ENCODE measurements around the gene PPEF2.
"Not testable (repeated sequence)": the region's sequence is repeated elsewhere in the genome, so short reads cannot be mapped to it uniquely, and the experiment has no call there.

The PPEF2 gene

GRCh38 chr4:75902352-75902751 lies at the start of gene PPEF2:
Gene PPEF2 (minus strand): TSS chr4:75902452. CDS start chr4:75896325, 6,127 bp downstream.
- no peak for DNase-seq

DNA sequence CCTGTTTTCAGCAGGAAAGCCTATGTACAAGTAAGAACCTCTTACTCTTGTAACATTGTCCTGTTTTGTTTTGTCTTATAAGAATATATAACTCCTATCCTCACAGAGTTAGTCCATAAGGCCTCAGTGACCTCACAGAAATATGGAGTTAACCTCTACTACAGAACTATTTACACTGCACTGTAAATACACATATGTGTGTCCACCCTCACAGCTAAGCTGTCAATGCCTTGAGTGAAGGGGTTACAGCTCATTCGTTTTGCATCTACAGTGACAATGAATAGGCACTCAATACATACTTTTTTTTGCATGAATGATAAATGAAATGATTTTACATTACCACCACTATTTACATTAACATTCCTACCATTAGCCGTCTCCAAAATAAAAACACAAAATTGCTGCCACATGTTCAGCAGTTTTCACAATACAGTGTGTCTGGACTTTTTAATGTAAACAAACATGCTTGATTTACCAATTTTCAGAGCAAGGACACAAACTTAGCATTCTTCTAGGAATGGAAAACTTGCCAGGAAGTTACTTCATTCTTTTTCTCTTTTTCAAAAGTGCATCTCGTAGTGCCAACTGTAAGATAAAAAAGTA lies 48.1 kb upstream of the PPEF2 start:
- no peak for DNase-seq

DNA sequence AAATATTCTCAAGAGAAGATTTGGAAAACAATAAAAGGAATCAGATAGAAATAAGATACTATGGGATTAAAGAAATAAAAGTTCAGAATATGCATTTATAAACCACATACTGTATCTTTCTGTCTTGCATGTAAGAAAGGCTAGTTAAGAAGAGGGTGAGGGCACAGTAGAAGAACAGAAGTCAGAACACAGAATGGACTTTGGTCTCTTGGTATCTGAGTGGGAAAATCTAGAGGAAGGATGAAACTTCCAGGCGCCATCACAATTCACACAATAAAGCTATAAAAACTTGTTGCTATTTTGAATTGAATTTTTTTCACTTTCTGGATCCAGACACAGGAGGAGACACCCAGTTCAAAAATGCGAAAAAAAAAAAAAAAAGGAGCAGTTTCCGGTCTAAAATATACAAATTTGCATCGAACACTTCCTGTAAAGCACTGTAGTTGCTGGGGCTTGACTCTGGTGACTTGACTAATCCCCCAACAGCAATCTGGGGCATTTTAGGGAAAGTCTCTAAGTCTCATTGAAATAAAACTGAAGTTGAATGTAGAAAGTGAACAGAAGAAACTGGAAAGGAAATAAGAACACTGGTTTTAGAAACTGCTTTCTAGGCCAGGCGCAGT lies 46.7 kb upstream of the PPEF2 start:
- DNase-seq, result no peak

DNA sequence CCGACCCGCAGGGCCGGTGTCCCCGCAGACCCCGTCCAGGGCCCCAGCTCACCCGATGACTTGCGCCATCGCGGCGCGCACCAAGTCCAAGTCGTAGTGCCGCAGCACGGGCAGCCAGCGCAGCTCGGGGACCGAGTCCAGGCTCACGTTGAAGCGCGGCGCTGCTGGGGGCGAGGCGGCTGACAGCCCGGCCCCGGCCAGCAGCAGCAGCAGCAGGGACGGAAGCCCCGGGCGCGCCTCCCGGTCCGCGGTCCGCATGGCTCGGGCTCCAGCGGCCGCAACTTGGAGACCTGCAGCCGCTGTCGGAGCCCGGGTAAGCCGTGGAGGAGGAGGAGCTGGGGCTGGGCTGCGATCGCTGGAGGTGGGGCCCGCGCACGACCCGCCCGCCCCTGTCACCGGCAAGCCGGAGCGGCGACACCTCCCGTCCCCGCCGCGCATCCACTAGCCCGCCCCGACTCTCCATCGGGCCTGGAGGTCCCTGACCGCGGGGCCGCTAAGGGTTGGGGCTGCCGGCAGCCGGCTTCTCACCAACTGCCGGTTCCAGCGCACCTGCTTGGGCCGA lies 38.5 kb upstream of the PPEF2 start, which contains the start of gene NAAA:
NAAA (minus strand) TSS at position 322 of the 562 bp plus-strand sequence; CDS start at position 258, 64 bp downstream.
- DNase-seq, result peak; percentile 42

DNA sequence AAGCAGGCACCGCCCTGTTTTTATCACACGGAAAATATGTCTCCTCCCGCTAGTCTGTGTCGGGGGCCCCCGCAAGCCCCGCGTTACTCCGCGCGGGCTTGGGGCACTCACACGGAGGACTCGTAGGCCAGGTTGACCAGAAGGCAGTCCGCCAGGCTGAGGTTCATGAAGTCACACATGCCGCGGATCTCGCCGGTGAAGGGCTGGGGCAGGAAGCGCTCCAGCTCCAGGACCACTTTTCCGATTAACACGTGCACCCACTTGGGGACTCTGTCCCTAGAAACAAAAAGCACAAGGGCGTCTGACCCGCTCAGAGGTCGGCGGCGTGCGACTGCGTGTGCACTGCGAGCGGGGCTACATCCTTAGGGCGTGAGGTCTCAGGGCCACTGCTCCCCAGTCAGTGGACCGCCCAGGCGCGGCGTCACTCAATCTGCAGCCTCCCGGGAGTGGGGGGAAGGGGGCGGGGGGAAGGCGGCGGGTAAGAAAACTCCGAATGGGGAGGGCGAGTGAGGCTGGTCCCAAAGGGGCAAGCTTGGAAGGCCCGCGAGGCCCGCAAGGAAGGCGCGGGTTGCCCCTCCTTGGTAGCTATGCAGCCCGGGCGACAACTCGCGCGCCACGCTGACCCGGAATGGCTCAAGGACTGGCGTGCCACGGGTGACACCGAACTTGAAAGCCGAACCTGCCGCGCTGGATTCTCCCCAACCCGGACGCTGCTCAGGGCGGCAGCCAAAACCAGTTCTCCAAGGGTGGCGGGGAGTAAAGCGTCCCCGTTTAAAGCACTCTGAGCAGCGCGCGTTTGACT lies 37.8 kb upstream of the PPEF2 start:
- DNase-seq, result no peak

DNA sequence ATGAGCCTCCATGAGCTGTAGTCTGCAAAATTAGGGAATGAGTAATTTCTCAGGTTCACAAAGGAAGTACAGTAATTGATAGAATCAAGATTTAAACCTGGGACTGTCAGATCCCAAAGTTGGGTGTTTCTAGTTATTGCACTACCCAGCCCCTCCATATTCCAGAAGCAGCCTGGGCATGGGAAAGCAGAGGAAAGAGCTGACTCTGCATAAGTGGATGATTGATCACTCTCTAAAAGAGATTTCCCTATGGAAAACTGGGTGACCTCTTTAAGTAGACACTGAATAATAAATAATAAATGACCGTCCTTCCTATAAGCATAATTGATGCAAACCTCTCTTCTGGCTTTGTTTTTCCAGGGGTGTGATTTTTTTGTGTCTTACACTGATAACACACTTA lies 33.4 kb upstream of the PPEF2 start:
- DNase-seq, result no peak

- DNase-seq, result no peak
Measured at GRCh38 chr4:75930152-75930551, 27.9 kb upstream of the PPEF2 start.

DNA sequence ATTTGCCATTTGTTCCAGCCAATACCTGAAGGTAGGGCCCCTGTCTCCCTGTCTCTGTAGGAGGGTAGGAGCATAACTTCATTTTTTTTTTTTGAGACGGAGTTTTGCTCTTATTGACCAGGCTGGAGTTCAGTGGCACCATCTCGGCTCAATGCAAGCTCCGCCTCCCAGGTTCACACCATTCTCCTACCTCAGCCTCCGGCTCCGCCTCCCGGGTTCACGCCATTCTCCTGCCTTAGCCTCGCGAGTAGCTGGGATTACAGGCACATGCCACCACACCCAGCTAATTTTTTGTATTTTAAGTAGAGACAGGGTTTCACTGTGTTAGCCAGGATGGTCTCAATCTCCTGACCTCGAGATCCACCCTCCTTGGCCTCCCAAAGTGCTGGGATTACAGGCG lies 22.7 kb upstream of the PPEF2 start:
- DNase-seq, result not testable (repeated sequence)

DNA sequence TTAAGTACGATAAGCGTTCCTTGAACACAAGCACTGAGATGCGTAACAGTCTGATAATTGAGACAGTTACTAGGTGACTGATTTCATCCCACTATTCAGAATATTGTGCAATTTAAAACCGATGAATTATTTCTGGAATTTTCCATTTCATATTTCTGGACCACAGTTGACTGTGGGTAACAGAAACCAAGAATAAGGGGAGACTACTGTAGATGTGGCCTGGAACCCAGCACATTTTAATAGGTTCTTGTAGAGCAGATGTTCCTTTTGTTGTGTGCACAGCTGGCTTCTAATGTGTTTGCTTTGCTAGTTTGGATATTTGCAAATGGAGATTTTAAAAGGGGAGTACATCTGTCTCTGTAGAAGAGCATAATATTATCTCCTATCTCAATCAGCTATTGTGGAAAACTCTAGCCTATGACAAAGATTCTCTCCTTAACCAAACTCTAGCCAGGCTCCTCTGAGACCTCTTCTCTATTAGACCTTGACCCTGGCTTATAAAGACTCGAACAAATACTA lies 22.1 kb upstream of the PPEF2 start:
- DNase-seq, result no peak

DNA sequence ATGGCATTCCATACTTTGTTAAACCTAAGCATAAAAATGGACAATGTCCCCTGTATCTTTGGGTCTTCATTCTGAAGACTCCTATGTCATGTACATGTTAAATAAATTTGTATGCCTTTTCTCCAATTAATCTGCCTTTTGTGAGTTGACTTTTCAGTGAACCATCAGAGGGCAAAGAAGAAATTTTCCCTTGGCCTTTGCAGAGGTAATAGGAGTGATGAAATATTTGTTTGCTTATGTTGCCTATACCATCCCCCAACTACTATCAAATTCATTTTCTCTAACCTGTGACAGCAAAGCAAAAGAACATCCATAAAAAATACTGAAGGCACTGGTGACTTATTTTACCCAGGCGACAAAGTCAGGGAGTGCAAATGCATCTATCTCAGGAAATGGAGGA lies 20.3 kb upstream of the PPEF2 start:
- DNase-seq, result no peak

DNA sequence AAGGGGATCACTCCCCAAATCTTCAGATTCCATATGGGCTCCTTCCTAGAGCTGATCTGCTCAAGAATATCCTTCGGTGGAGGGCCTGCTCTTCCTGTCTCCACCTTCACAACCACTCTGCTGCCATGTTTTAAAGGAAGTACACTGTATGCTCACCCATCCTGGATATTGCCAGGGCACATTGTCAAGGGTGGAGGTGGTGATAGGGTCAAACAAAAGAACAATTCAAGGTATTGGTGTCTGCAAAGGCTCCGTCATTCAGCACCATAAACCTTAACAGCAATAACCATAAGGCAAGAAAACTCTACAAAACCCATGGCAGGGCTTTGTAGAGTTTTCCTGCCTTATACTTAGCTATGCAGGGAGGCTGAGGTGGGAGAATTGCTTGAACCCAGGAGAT lies 19.7 kb upstream of the PPEF2 start:
- no peak for DNase-seq

- no peak for DNase-seq
Measured at GRCh38 chr4:75920327-75920726, 18.1 kb upstream of the PPEF2 start.

- peak; percentile 78 for DNase-seq
Measured at GRCh38 chr4:75919920-75920319, 17.7 kb upstream of the PPEF2 start.

DNA sequence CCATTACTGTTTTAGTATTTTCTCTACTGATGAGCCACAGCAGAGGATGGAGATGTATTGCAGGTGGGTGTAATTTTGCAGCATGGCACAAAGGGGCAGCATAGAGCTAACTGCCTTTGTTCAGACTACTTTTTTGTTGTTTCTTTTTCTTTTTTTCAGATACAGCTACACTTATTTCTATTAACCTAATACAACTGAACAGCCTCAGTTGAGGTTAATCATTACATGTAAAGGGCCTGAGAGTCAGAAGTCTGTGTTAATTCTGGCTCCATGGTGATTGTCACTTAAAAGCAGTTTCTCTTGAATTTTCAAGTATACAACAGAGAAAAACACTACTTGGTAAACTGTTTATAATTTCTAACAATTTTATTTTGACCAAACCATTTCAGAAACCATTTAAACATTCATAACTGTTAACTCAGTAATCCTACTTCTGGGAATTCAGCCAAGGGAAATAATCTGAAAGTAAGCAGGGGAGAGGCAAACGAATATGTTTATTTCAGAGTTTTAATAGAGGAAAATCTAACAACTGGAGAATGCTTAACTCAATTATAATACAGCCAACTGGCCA lies 13.9 kb upstream of the PPEF2 start:
- DNase-seq, result peak; percentile 50

DNA sequence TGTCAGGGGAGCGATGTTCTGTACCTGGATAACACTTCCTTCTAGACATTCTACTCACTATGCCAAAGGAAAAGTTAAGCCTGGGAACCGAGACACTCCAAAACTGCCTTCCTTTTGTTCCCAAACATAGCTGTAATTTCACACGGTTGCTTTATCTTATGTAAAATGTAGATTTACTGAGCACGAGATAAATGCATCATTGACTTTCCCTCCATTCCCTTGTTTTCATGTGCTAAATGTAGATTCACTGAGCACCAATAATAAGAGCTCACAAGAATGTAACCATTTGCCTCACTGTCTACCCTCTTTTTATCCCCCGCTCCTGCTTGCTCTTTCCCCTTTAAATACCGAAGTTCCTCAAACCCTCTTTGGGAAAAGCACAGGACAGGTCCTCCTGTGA lies 10.7 kb upstream of the PPEF2 start:
- no peak for DNase-seq

DNA sequence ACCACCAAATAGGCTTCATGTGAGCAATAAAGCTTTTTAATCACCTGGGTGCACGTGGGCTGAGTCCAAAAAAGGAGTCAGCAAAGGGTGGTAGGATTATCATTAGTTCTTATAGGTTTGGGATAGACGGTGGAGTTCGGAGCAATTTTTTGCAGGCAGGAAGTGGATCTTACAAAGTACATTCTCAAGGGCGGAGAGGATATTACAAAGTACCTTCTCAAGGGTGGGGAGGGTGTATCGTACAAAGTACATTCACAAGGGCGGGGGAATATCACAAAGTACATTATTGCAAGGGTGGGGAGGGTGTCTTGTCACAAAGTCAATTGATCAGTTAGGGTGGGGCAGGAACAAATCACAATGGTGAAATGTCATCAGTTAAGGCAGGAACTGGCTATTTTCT lies 8.6 kb upstream of the PPEF2 start:
- not testable (repeated sequence) for DNase-seq

GRCh38 chr4:75909405-75909804 lies 7.2 kb upstream of the PPEF2 start:
- no peak for DNase-seq

GRCh38 chr4:75908555-75908954 lies 6.3 kb upstream of the PPEF2 start:
- DNase-seq, result no peak

DNA sequence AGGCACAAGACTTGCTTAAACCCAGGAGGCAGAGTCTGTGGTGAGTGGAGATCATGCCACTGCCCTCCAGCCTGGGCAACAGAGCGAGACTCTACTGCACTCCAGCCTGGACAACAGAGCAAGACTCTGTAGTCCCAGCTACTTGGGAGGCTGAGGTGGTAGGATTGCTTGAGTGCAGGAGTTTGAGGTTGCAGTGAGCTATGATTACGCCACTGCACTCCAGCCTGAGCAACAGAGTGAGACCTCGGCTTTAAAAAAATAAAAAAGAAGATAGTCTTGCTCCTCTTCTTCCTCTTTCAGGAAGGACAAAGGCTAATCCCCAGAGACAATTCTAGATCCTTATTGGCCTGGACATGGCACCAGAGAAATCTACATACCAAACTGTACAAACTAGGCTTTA lies 5.7 kb upstream of the PPEF2 start:
- no peak for DNase-seq

- no peak for DNase-seq
Measured at GRCh38 chr4:75904076-75904475, 1.8 kb upstream of the PPEF2 start.

DNA sequence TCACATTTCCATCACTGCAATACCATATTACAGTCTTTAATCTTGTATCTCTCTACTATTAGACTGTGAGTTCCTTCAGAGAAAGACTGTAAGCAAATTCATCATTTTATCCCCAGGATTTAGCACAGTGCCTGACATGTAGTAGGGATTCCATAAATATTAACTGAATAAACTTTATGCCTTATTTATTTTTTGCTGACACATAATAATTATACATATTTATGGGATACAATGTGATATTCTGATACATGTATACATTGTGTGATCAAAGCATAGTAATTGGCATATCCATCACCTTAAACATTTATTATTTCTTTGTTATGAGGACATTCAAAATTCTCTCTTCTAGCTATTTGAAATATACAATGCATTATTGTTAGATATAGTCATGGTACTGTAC lies 3.7 kb downstream of the PPEF2 start:
- DNase-seq, result no peak

GRCh38 chr4:75895744-75896314 lies 6.4 kb downstream of the PPEF2 start:
- DNase-seq, result peak; percentile 26

- DNase-seq, result no peak
Measured at GRCh38 chr4:75892508-75892907, 9.7 kb downstream of the PPEF2 start.
